NCI-H2196 treated with DMSO at 0.1 percent for 48 hours (cell line): ENCODE results near the gene SLC6A9.

Source experiments
- DNase-seq: peaks from one replicate; lab custom pipeline; 2025; ENCODE audit not compliant: unreplicated experiment; lab: John Stamatoyannopoulos, UW

The SLC6A9 gene

DNA sequence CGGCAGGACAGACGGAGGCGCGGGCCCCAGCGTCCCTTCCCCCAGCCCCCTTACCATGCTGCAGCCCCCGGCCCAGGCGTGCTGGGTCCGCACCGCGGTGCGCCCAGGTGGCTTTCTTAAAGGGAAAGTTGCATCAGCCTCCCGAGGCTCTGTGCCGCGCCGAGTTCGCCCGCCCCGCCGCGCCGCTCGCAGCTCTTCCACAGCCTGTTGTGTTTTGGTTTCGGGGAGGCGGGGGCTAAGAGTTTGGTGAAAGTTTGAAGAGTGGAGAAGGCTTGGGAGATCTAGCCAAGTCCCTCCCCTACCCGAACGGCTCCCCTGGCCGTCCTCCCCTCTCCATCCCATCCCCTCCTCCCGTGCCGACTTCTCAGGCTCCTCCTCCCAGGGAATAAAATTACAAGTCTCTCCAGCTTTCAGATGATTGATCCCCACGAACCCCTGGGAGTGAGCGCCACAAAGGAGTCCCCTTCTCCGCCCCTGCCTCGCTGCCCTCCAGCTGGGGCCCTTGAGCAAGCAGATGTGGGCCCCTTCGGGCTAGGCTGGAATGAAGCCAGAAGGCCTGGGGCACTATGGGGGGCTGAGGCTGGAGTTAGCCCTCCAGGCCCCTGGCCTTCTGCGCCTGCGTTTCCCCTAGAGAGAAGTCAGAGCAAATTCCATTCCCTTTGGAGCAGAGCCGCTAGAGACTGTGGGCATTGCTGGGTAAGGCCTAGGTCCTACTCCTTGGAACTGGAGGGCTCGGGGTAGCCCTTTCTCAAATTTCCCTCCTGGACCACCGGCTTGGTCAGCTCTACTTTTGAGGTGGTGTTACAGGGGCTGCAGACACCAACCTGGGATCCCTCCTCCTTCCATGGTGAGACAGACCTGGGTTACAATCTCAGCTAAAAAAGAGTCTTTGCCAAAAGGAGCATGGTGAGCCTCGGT is at the start of gene SLC6A9:
SLC6A9 (minus strand) TSS at position 211 of the 918 bp plus-strand sequence. CDS start 7,185 bp downstream, outside the sequence.
- no peak for DNase-seq

DNA sequence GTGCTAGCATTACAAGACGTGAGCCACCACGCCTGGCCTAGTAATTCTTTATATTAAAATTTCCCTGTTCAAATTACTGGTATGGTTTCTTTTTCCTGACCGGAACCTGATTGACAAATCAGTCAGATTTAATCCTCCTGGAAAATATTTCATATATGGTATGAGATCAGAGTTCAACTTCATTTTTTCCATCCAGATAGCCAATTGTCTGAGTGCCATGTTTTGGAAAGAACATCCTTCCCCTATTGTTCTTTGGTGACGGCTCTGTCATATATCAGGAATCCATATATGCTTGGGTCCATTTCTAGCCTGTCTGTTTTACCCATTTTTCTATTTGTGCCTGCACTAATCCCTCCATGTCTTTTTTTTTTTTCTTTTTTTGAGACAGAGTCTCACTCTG is 48.3 kb upstream of the SLC6A9 start:
- DNase-seq = no peak

DNA sequence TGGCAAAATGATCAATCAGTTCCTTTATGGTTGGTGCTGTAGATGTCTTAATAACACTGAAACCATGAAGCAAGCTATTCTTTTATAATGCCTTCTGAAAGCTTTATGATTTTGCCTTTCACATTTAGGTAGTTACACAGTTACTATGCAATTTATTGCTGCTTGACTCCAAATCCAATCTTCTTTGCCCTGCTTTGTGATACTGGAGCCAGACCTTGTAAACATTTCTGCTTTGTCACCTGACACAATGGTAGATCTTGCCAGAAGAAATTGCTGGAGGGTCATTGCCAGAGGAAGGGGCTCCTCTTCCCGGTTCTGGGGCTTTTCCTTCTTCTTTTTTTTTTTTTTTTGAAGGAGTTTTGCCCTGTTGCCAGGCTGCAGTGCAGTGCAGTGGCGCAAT is 46.8 kb upstream of the SLC6A9 start:
- DNase-seq = no peak

DNA sequence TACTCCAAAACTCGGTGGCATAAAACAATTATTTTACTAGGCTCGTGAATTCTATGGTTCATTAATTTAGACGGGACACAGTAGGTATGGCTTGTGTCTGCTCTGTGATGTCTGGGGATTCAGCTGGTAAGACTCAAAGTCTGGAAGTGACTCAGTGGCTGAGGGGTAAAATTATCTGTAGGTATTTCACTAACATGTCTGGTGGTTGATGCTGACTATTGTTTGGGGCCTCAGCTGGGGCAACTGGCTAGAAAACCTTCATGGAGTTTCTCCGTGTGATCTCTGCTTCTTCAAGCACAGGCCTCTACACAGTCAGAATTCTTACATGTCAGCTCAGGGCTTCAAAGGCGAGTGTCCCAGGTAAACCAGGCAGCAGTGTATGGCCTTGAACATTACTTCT is 46.2 kb upstream of the SLC6A9 start:
- DNase-seq = no peak

DNA sequence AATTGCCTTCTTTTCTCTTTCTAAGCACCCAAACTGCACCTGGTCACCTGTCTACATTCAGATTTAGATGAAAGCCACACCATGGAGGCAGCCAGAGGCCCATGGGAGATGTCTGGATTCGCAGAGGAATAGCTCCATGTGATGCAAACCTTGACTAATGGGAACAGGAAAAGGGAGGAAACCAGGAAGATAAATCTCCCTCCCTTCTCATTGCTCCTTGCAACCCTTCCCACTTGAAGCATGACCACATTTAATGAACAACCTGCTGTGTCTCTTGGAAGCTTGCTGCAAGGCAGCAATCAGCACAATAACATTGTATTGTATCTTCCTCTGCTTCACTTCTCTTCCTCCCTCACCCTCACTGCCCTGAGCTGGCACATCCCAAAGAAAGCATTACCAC is 44.8 kb upstream of the SLC6A9 start:
- no peak for DNase-seq

DNA sequence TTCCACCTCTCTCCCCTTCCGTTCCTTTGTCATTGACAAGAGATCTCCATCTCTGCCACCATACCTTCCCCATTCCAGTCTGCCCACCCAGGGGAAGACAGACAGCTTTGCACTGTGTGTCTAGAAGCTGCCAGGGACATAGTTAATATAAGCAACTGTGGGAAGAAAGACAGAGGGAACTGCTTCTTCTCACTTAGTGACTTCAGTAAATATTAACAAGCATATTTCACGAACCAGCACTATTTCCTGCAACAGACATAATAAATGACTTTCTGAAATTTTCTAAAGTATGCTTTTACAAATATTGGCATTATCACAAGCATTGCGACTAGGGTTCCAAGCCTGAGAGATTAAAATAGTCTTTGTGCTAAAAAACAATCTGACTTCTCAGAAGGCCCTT is 43.2 kb upstream of the SLC6A9 start:
- DNase-seq = no peak

DNA sequence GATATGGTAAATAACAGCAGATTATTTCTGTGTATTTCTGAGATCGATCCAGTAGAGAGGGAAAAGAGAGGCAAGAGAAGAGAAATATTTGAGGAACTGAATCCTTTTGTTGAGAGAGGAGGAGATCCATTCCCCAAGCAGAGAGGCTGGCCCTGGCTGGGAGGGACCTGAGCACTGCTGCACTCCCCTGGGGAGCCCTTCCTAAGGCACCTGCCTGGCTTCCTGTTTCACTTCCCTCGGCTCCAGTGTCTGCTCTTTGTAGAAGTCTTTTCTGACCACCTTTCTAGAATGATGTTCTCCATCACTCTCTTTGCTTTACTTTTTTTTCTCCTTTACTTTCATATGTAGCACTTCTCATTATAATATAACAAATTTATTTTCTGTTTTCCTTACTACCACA is 42.3 kb upstream of the SLC6A9 start:
- no peak for DNase-seq

DNA sequence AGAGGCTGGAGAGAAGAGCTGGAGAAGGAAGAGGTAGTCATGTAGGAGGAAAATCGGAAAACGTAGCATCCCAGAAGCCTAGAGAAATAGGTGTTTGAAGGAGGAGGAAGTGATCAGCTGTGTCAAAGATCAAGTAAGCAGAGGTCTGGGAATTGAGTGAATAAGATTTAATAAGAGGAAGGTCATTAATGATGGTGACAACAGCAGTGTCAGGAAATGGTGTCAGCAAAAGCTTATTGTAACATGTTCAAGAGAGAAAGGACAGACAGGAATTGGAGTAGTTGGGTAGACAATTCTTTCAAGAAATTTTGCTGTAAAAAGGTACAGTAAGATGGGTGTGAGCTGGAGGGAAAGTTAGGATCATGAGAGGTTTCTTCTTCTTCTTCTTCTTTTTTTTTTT is 41.6 kb upstream of the SLC6A9 start:
- DNase-seq = no peak

DNA sequence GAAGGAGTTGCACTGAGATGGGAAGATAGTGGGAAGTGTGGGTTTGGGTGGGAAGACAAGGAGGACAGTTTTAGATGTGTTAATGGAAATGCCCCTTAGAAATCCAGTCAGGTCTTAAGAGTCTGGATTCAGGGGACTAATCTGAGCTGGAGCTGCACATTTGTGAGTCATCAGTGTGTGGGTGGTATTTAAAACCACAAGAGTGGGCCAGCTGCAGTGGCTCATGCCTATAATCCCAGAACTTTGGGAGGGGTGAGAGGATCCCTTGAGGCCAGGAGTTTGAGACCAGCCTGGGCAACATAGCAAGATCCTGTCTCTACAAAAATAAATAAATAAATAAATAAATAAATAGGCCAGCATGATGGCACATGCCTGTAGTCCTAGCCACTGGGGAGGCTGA is 40.9 kb upstream of the SLC6A9 start:
- DNase-seq = no peak

DNA sequence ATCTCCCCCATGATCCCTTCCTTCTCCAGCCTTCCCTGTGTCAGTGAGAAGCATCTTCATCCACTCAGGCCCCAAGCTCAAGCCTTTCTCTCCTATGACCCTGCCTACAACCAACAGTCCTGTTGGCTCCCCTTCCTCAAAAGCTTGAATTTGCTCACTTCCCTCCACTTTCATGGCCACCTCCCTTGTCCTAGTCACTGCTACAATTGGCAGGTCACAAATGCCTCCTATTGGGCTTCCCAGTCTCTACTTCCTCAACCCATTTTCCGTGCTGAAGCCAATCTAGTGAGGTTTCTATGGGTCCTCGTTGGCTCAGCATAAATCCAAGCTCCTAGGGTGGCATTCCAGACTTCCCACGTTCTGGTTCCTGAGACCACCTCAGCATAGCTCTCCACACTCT is 40.2 kb upstream of the SLC6A9 start:
- no peak for DNase-seq

DNA sequence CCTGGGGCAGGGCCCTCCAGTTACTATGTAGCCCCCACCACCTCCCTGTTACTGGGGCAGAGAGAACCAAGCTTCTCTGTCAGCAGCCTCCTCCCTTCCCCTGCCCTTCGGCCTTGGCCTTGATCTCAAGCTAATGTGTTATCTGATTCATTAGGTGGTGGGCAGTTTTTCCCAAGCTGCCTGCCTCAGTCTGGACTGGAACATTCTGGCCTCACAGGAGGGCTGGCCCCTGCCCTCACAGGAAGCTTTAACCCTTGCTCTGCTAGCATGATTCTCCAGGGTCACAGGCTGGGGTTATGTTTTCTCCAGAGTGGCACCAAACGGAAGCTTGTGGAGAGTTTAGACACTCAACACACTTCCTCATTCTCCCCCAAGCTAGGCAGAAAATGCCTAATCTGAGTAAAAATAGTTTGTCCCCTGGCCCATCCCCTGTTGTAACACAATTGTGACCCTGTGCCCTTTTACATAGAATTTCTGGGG is 37.2 kb upstream of the SLC6A9 start:
- DNase-seq = no peak

DNA sequence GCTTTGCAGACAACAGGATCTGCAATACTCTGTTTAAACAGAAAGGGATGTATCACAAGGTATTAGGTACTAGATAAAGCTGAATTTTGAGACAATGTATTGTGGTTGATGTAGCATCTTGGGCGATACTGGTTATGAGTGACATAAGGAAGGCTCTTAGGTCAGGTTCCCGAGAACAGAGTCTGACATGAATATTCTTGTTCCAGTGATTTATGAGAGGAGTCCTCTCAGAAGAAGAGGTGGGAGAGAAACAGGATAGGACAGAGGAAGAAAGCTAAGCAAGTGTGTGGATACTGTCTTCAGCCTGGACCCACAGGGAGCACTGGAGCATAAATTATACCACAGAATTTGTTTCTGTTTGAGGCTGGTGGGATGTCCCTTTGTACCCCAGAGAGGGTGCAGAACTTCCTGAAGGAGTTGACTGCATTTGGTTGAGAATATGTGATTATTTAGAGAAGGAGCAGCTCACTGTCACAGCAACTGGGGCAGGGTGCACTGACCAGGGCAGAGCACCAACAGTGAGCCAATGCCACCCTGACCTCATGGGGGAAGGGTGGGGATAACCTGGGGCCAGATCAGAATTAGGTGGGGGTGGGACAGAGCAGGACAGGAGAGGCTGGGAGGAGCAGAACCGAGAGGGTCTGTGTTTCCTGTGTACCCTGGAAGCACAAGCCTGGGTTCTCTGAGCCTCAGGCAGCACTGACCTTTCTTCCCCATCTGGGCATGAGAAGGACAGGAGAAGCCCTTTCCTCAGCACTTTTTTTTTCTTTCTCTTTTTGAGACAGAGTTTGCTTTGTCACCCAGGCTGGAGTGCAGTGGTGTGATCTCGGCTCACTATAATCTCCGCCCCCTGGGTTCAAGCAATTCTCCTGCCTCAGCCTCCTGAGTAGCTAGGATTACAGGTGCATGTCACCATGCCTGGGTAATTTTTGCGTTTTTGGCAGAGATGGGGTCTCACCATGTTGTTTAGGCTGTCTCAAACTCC is 36.3 kb upstream of the SLC6A9 start:
- DNase-seq = no peak

DNA sequence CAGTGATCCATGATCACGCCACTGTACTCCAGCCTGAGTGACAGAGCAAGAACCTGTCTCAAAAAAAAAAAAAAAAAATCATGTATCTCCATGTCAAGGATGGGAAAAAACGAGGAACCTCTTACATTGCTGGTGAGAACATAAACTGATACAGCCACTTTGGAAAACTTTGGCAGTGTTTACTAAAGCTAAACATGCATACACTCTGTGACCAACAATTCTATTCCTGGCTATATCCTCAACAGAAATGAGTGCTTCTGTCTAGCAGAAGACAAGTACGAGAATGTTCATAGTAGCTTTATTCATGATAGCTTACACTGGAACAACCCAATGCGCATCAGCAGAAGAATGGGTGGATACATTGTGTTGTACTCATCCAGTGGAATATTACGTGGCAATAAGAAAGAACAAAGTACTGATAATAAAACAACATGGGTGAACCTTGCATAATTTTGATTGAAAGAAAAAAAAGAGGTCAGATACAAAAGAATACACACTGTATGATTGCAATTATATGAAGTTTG is 31.5 kb upstream of the SLC6A9 start:
- DNase-seq = no peak

DNA sequence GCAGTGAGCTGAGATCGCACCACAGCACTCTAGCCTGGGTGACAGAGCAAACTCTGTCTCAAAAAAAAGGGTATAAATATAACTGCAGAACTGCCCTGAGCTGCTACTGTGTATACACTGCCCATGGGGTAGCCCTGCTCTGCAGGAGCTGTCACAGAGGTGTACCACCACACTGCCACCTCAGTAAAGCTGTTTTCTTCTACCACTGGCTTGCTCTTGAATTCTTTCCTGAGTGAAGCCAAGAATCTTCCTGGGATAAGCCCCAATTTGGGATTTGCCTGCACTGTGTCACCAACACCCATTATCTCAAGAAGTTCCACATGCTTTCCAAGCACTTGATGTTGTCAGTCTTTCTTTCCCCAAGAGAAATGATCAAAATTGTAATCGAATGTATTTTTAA is 30.6 kb upstream of the SLC6A9 start:
- no peak for DNase-seq

DNA sequence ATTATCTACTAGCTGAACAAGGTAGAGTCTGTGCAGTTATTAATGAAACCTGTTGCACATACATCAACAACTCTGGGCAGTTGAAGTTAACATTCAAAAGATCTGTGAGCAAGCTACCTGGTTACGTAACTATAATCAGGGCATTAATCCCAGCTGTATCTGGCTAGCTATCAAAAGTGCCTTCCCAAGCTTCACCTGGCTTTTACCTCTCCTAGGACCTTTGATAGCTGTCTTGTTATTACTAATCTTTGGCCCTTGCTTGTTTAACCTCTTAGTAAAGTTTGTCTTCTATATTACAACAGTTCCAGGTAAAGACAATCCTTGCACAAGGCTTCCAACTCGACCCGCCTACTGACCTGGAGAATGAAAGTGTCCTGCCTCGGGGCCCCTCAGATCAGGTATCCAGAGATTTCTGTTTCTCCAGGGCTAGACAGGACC is 29.6 kb upstream of the SLC6A9 start:
- DNase-seq = no peak

DNA sequence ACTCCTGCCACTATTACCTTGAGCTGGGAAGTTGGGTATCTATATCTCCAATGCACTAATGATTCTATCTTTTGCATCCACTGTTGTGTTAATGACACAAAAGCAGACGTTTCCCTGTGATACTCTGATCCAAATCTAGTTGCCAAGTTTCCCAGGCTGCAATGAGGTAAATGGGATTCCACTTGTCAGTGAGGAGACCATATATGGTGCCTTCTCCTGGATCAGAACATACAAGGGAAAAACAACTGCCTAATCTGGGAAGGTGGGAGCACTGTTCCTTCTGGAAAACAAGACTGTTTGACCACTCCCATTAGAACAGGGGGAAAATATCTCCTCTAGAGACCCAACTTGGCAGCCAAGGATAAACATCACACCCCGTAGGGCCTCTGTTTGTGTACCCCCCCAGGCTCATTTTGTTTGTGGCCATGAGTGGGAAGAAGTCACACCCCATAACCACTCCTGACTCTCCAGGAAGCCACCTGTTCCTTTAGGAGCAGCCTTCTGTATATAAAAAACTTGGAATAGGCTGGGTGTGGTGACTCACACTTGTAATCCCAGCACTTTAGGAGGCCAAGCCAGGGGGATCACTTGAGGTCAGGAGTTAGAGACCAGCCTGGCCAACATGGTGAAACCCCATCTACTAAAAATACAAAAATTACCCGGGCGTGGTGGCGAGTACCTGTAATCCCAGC is 28.5 kb upstream of the SLC6A9 start:
- no peak for DNase-seq

DNA sequence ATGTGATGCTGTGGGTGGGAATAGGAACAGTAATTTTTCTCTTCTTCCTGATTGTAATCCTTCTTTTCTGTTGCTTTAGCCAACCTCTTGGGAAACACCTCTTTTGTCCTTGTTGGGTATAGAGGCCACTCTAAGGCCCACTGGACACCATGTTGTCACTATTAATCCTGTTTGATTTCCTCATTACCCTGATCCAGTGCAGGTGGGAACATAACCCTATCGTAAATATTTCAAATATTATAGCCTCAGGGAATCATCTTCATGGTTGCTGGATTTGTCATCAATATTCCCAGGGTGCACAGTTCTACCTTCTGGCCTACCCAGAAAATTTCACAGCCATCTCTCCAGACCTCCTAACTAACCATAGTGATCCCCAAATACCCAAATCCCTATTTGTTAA is 27.9 kb upstream of the SLC6A9 start:
- DNase-seq = no peak

DNA sequence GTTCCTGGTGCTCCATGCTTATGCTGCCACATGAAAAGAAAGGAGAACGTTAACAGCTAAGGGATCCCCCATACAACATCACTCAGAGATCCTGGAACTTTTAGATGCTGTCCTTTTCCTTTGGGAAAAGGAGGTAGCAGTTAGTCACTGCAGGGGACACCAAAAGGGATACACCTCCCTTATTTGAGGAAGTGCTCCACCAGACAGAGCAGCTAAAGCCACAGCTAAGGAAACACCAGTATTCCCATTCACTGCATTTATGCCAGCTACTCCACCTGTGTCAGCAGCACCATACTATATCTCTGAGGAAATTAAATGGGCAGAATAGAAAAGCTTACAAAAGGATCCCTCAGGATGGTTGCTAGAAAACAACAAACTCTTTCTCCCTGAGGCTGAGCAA is 26.0 kb upstream of the SLC6A9 start:
- no peak for DNase-seq

DNA sequence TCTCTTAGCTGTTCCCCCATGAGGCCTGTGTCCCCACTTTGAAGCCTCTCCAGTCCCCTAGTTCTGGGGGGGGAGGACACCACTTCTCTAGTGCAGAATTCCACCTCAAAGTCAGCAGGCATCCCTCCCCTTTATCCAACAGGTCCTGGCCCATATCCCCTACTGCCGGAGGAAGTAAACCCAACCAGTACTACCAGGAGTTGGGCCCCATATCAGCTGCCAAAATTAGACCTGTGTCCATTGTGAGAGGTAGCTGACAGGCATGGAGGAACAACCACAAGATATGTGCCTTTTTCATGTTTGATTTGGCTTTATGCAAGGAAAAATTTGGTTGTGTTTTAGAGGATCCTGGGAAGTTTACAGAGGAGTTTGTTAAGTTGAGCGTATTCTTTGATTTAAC is 22.1 kb upstream of the SLC6A9 start:
- no peak for DNase-seq

DNA sequence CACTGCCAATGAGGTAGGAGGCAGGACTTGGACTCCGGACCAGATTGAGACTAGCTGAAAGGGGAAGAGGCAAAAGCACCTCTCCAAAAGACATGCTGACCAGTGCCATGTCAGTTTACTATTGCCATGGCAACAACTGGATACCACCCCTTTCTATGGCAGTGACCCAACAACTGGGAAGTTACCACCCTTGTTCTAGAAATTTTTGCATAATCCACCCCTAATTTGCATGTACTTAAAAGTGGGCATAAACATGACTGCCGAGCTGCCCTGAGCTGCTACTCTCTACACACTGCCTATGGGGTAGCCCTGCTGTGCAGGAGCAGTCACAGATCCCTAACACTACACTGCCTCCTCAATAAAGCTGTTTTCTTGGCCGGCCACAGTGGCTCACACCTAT is 19.0 kb upstream of the SLC6A9 start:
- no peak for DNase-seq

DNA sequence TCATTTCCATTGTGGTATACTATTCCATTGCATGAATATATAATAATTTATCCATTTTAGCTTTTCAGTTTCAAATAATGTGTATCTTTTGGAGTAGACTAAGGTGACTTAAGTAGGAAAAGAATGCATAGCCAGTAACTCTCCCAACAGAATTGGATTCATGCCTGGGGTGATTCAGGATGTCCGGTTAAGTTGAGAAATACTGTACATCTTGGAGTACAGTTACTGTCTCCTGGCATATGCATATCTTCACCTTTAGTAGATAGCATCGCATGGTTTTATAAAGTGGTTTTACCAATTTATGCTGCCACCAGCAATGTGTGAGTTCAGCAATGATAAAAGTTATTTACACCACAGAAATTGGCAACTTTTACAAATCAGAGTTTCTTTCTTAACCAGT is 18.6 kb upstream of the SLC6A9 start:
- no peak for DNase-seq
